Endothelial cell of umbilical vein (primary cell): Measurements from ENCODE around the gene BATF. TPM values are rescaled to one million over a fixed set of nuclear protein-coding genes. Genes with fewer than 3 reads are reported as not detected.

ENCODE experiments used
- BruUV-seq: library from RNA; stranded (reverse); fragments of 400-500 nt; replicated peaks from 2 replicates; lab custom pipeline; 2021; lab: Mats Ljungman, UMichigan
- CTCF ChIA-PET: fragments of 300-600, 350-600 bp; sonication (Branson Sonifier 250); formaldehyde crosslinking; loops from one replicate; lab custom pipeline; 2021; ENCODE audit warnings: antibody characterized with exemption, inconsistent platforms; lab: Charles Lee
- POLR2A ChIA-PET: fragments of 300-600, 350-600 bp; sonication (Branson Sonifier 250); formaldehyde crosslinking; loops from one replicate; lab custom pipeline; 2021; ENCODE audit warnings: antibody characterized with exemption, inconsistent platforms; lab: Charles Lee
- DNase-seq: peaks from one replicate; pipeline ENCODE4 v3.0.0-alpha.2; 2011; ENCODE audit warnings: low read depth, low spot score
- FAIRE-seq: peaks from 2 replicates; lab custom pipeline; 2011; peaks lifted over from hg19 to GRCh38; lab: Jason Lieb, UNC
- H2AFZ ChIP-seq: 2 replicates; pipeline ENCODE4 v1.6.0; 2012; ENCODE audit warnings: low read depth, low read length, control low read depth, inconsistent platforms
- H3K27ac ChIP-seq: 2 replicates; pipeline ENCODE4 v1.5.1; 2011; ENCODE audit warnings: low read depth, mild to moderate bottlenecking, control low read depth, low read length, moderate library complexity; ENCODE audit not compliant: insufficient read depth
- H3K27me3 ChIP-seq, 2 experiments: 2 replicates each; pipeline versions ENCODE4 v1.6.0 to v1.6.1; 2011; ENCODE audit warnings: low read length in 2 of 2, mixed read lengths in 1 of 2; ENCODE audit not compliant: control insufficient read depth in 2 of 2, insufficient read depth in 2 of 2
- H3K36me3 ChIP-seq, 2 experiments: 2 replicates in 1 of 2; 3 replicates in 1 of 2; pipeline ENCODE4 v1.5.1; 2011; ENCODE audit warnings: low read length in 2 of 2, mild to moderate bottlenecking in 1 of 2, moderate library complexity in 1 of 2; ENCODE audit not compliant: control insufficient read depth in 2 of 2, insufficient read depth in 2 of 2; ENCODE audit errors: extremely low read depth in 1 of 2
- H3K4me1 ChIP-seq: 3 replicates; pipeline ENCODE4 v1.5.1; 2011; ENCODE audit warnings: mild to moderate bottlenecking, low read length; ENCODE audit not compliant: control insufficient read depth, insufficient read depth; ENCODE audit errors: extremely low read depth
- H3K4me2 ChIP-seq: 2 replicates; pipeline ENCODE4 v1.6.1; 2011; ENCODE audit warnings: low read length, control low read depth, mixed read lengths; ENCODE audit not compliant: insufficient read depth
- H3K4me3 ChIP-seq, 3 experiments: fragments of 200-600 bp in 1 of 3; sonication (generic), shearing (Covaris generic) in 1 of 3; replicated peaks in 1 of 3; 2 replicates each; pipeline ENCODE4 v1.5.1; 2011 to 2016; ENCODE audit warnings: control low read depth in 3 of 3, low read length in 3 of 3, mild to moderate bottlenecking in 2 of 3, inconsistent platforms in 1 of 3, low read depth in 1 of 3, moderate library complexity in 1 of 3; ENCODE audit not compliant: insufficient read depth in 1 of 3
- H3K79me2 ChIP-seq: 2 replicates; pipeline ENCODE4 v1.6.0; 2012; ENCODE audit warnings: low read length, inconsistent platforms; ENCODE audit not compliant: control insufficient read depth, insufficient read depth
- H3K9ac ChIP-seq: replicated peaks from 2 replicates; pipeline ENCODE3; 2011; ENCODE audit warnings: low read length, control low read depth; ENCODE audit not compliant: insufficient read depth; ENCODE audit errors: extremely low read depth
- H3K9me1 ChIP-seq: replicated peaks from 3 replicates; pipeline ENCODE4 v1.6.0; 2011; ENCODE audit warnings: mild to moderate bottlenecking, low read length; ENCODE audit not compliant: control insufficient read depth, insufficient read depth; ENCODE audit errors: extremely low read depth
- H3K9me3 ChIP-seq: replicated peaks from 2 replicates; pipeline ENCODE4 v1.5.1; 2012; ENCODE audit warnings: low read length, inconsistent platforms; ENCODE audit not compliant: control insufficient read depth, insufficient read depth
- H4K20me1 ChIP-seq: replicated peaks from 2 replicates; pipeline ENCODE3; 2011; ENCODE audit warnings: mild to moderate bottlenecking, low read length; ENCODE audit not compliant: control insufficient read depth, insufficient read depth; ENCODE audit errors: extremely low read depth
- CTCF ChIP-seq, 2 donors: IDR thresholded peaks; 1 replicate in 1 of 2; 2 replicates in 1 of 2; pipeline ENCODE4 v1.5.1; 2011; ENCODE audit warnings: low read length in 2 of 2, mild to moderate bottlenecking in 2 of 2, moderate library complexity in 2 of 2, control low read depth in 1 of 2, inconsistent platforms in 1 of 2, low read depth in 1 of 2; ENCODE audit not compliant: insufficient read depth in 1 of 2; ENCODE audit errors: extremely low read depth in 1 of 2
- EZH2 ChIP-seq: IDR thresholded peaks from 2 replicates; pipeline ENCODE4 v1.6.1; 2012; ENCODE audit warnings: borderline replicate concordance, low read depth, mild to moderate bottlenecking, moderate library complexity, low read length, inconsistent platforms; ENCODE audit not compliant: severe bottlenecking
- FOS ChIP-seq: IDR thresholded peaks from 2 replicates; pipeline ENCODE4 v1.6.1; 2011; ENCODE audit warnings: mild to moderate bottlenecking, low read length, moderate library complexity, borderline replicate concordance; ENCODE audit not compliant: insufficient read depth
- GATA2 ChIP-seq: IDR thresholded peaks from 2 replicates; pipeline ENCODE4 v1.7.0; 2011; ENCODE audit warnings: low read depth, mild to moderate bottlenecking, moderate library complexity, mixed read lengths, low read length; ENCODE audit not compliant: insufficient read length, insufficient read depth
- JUN ChIP-seq: IDR thresholded peaks from 2 replicates; pipeline ENCODE4 v1.6.1; 2011; ENCODE audit warnings: borderline replicate concordance, low read depth; ENCODE audit not compliant: insufficient read length, insufficient read depth
- MAX ChIP-seq: IDR thresholded peaks from 2 replicates; pipeline ENCODE4 v1.6.1; 2011; ENCODE audit not compliant: insufficient read depth, insufficient read length
- MYC ChIP-seq: IDR thresholded peaks from one replicate; pipeline ENCODE4 v1.6.1; 2011; ENCODE audit warnings: mild to moderate bottlenecking, low read depth, low read length
- POLR2A ChIP-seq: IDR thresholded peaks from 2 replicates; pipeline ENCODE4 v1.6.1; 2012; ENCODE audit warnings: low read depth, mild to moderate bottlenecking, control low read depth, low read length
- POLR2AphosphoS5 ChIP-seq: IDR thresholded peaks from 2 replicates; pipeline ENCODE4 v1.6.1; 2012; ENCODE audit warnings: low read depth, mild to moderate bottlenecking, control low read depth, low read length, moderate library complexity; ENCODE audit not compliant: insufficient read depth
- dilution Hi-C: fragments of 300-500 bp; cut with MboI; formaldehyde crosslinking; loops from one replicate; pipeline ENCODE4 v1.15.0; 2019; ENCODE audit warnings: low sequenced_read_pairs; ENCODE audit not compliant: extremely low pct_ligation_motif_present
- intact Hi-C: fragments of 100-400 bp; cut with micrococcal nuclease; formaldehyde crosslinking; loops from one replicate; pipeline ENCODE4 v1.10.0; 2022
- polyA plus RNA-seq, 4 experiments: library from polyadenylated mRNA; depleted of rRNA in 3 of 4; stranded (reverse) in 3 of 4; unstranded in 1 of 4; fragments of >200 nt; gene quantifications; 2 replicates each; pipeline versions ENCODE4 v1.2.1 to v1.2.3, GENCODE V29; 2011 to 2012; ENCODE audit warnings: missing spikeins in 1 of 4
- total RNA-seq: library from RNA; stranded (reverse); gene quantifications from 2 replicates; pipeline ENCODE4 v1.2.3, GENCODE V29; 2021

The BATF gene
- total and polyA plus RNA-seq, 2 donors (not counting 3 experiments of a cell fraction or from before 2014, with no cell fraction given) = not detected

- Histone ChIP-seq H3K4me2 (no peak overlapping the region), H3K36me3 (no peaks in the 10 kb centered on the region), H3K27me3 (peaks cover 7 to 11% of the 10 kb centered on the region in 2 experiments), H2AFZ (no peak overlapping the region), H3K9ac (no peak overlapping the region), H3K4me3 (no peak overlapping the region), H3K9me3 (no peaks in the 10 kb centered on the region), H3K27ac (no peak overlapping the region), H4K20me1 (no peaks in the 10 kb centered on the region), H3K9me1 (no peaks in the 10 kb centered on the region), H3K79me2 (no peaks in the 10 kb centered on the region), H3K4me1 (no peaks in the 10 kb centered on the region)
- dilution Hi-C loops = no loop called here
- BruUV-seq = no TSS peak
- FAIRE-seq (no peak), DNase-seq (no peak)
- intact Hi-C loops = no loop called here
- ChIA-PET CTCF (interaction anchor here (1.6 kb wide), 1 partner anchor 10 kb away, joined by 5 read pairs; no protein-coding TSS in a partner anchor), POLR2A (no interaction called here)
- TF ChIP-seq GATA2 (no peak), EZH2 (no peak), CTCF (IDR thresholded peaks at IDR 0.05; ENCODE audit: extremely low read depth in 1 of 2, insufficient read depth in 1 of 2, low read depth in 1 of 2, low read length in 2 of 2) (no peak), JUN (no peak), POLR2A (no peak), POLR2AphosphoS5 (no peak), MYC (no peak), MAX (no peak), FOS (no peak)
These were observed 28.8 kb downstream of the BATF start for GRCh38 chr14:75551021-75551420.
